ENCODE measurements around the gene HTR3D.

- TF ChIP-seq, protein P1, sequence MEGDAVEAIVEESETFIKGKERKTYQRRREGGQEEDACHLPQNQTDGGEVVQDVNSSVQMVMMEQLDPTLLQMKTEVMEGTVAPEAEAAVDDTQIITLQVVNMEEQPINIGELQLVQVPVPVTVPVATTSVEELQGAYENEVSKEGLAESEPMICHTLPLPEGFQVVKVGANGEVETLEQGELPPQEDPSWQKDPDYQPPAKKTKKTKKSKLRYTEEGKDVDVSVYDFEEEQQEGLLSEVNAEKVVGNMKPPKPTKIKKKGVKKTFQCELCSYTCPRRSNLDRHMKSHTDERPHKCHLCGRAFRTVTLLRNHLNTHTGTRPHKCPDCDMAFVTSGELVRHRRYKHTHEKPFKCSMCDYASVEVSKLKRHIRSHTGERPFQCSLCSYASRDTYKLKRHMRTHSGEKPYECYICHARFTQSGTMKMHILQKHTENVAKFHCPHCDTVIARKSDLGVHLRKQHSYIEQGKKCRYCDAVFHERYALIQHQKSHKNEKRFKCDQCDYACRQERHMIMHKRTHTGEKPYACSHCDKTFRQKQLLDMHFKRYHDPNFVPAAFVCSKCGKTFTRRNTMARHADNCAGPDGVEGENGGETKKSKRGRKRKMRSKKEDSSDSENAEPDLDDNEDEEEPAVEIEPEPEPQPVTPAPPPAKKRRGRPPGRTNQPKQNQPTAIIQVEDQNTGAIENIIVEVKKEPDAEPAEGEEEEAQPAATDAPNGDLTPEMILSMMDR (IDR thresholded peaks at IDR 0.05): no peak
- no peak for TF ChIP-seq POLR2A (IDR thresholded peaks at IDR 0.05)
Measured at GRCh38 chr3:184040010-184040409, 8.5 kb downstream of the HTR3D start.
